Measurements from ENCODE around the gene C14orf132.

- no peak for TF ChIP-seq CTCF (IDR thresholded peaks at IDR 0.05)
- TF ChIP-seq POLR2A (IDR thresholded peaks at IDR 0.05) = no peak
Observed at GRCh38 chr14:96027431-96028355, 11.5 kb upstream of the C14orf132 start.

All from esophagus squamous epithelium (tissue), 4 donors.